Keratinocyte (primary cell): ENCODE data around the gene RHOF. TPM values are rescaled to one million over a fixed set of nuclear protein-coding genes. Genes with fewer than 3 reads are reported as not detected.

Source experiments
- DNase-seq: peaks from one replicate; pipeline ENCODE4 v3.0.0-alpha.2; 2011; ENCODE audit warnings: low read depth, missing footprints, low spot score
- FAIRE-seq: peaks from 2 replicates; lab custom pipeline; 2011; peaks lifted over from hg19 to GRCh38; lab: Jason Lieb, UNC
- H2AFZ ChIP-seq: 2 replicates; pipeline ENCODE4 v1.6.0; 2012; ENCODE audit warnings: low read length, control low read depth, inconsistent platforms; ENCODE audit not compliant: control insufficient read depth
- H3K27ac ChIP-seq: 2 replicates; pipeline ENCODE4 v1.5.1; 2011; ENCODE audit warnings: low read length; ENCODE audit not compliant: control insufficient read depth, insufficient read depth
- H3K27me3 ChIP-seq: 3 replicates; pipeline ENCODE4 v1.6.0; 2011; ENCODE audit warnings: low read length; ENCODE audit not compliant: control insufficient read depth, insufficient read depth; ENCODE audit errors: extremely low read depth
- H3K36me3 ChIP-seq, 2 experiments: 2 replicates in 1 of 2; 3 replicates in 1 of 2; pipeline ENCODE4 v1.5.1; 2011; ENCODE audit warnings: low read length in 2 of 2, mild to moderate bottlenecking in 1 of 2; ENCODE audit not compliant: control insufficient read depth in 2 of 2, insufficient read depth in 2 of 2; ENCODE audit errors: extremely low read depth in 1 of 2
- H3K4me1 ChIP-seq: 3 replicates; pipeline ENCODE4 v1.5.1; 2011; ENCODE audit warnings: low read length; ENCODE audit not compliant: control insufficient read depth, insufficient read depth; ENCODE audit errors: extremely low read depth
- H3K4me2 ChIP-seq: 3 replicates; pipeline ENCODE4 v1.6.0; 2011; ENCODE audit warnings: low read depth, low read length; ENCODE audit not compliant: control insufficient read depth, insufficient read depth; ENCODE audit errors: extremely low read depth
- H3K4me3 ChIP-seq, 3 experiments: fragments of 200-600 bp in 1 of 3; sonication (generic) in 1 of 3; 2 replicates in 2 of 3; 3 replicates in 1 of 3; pipeline ENCODE4 v1.5.1; 2011 to 2016; ENCODE audit warnings: low read length in 3 of 3, mild to moderate bottlenecking in 3 of 3, control low read depth in 2 of 3, inconsistent platforms in 1 of 3, low read depth in 1 of 3, mixed read lengths in 1 of 3, mixed run types in 1 of 3, moderate library complexity in 1 of 3; ENCODE audit not compliant: control insufficient read depth in 2 of 3, insufficient read depth in 2 of 3; ENCODE audit errors: extremely low read depth in 1 of 3
- H3K79me2 ChIP-seq: 2 replicates; pipeline ENCODE4 v1.6.0; 2012; ENCODE audit warnings: low read length; ENCODE audit not compliant: control insufficient read depth, insufficient read depth
- H3K9ac ChIP-seq: 3 replicates; pipeline ENCODE4 v1.6.0; 2011; ENCODE audit warnings: low read length; ENCODE audit not compliant: control insufficient read depth, insufficient read depth; ENCODE audit errors: extremely low read depth
- H3K9me1 ChIP-seq: 3 replicates; pipeline ENCODE4 v1.6.0; 2011; ENCODE audit warnings: low read length; ENCODE audit not compliant: control insufficient read depth, insufficient read depth; ENCODE audit errors: extremely low read depth
- H3K9me3 ChIP-seq: 2 replicates; pipeline ENCODE4 v1.5.1; 2012; ENCODE audit warnings: low read depth, low read length; ENCODE audit not compliant: control insufficient read depth
- H4K20me1 ChIP-seq: 3 replicates; pipeline ENCODE4 v1.6.0; 2011; ENCODE audit warnings: low read length; ENCODE audit not compliant: control insufficient read depth, insufficient read depth; ENCODE audit errors: extremely low read depth
- EZH2 ChIP-seq: IDR thresholded peaks from one replicate; pipeline ENCODE4 v1.6.1; 2012; ENCODE audit warnings: inconsistent platforms, mild to moderate bottlenecking, low read length, moderate library complexity
- dilution Hi-C: fragments of 300-500 bp; cut with MboI; formaldehyde crosslinking; loops from one replicate; pipeline ENCODE4 v1.7.0; 2020; ENCODE audit warnings: low sequenced_read_pairs; ENCODE audit not compliant: extremely low pct_ligation_motif_present
- polyA plus RNA-seq, 5 experiments: library from polyadenylated mRNA; depleted of rRNA in 3 of 5; stranded (reverse) in 3 of 5; stranded (forward) in 1 of 5; unstranded in 1 of 5; fragments of >200 nt; gene quantifications; 1 replicate in 1 of 5; 2 replicates in 3 of 5; 3 replicates in 1 of 5; pipeline versions ENCODE4 v1.2.1 to v1.2.3, GENCODE V29; 2011 to 2012; ENCODE audit warnings: missing spikeins in 2 of 5, low read depth in 1 of 5, low replicate concordance in 1 of 5
- TF ChIP-seq, protein P1 (sequence below), 3 experiments: IDR thresholded peaks in 1 of 3; conservative IDR thresholded peaks in 1 of 3; optimal IDR thresholded peaks in 1 of 3; 2 replicates in 2 of 3; 3 replicates in 1 of 3; pipeline versions ENCODE3 to v1.5.1; 2011; ENCODE audit warnings: low read length in 3 of 3, mild to moderate bottlenecking in 3 of 3, moderate library complexity in 2 of 3, control low read depth in 1 of 3, inconsistent platforms in 1 of 3; ENCODE audit not compliant: insufficient read depth in 2 of 3; ENCODE audit errors: extremely low read depth in 1 of 3

The RHOF gene
- polyA plus RNA-seq, 1 donor (not counting 4 experiments of a cell fraction or from before 2014, with no cell fraction given) = 2.8 TPM

- Histone ChIP-seq H3K27me3 (no peaks in the 10 kb centered on the region), H4K20me1 (no peaks in the 10 kb centered on the region), H3K36me3 (peaks cover 44 to 45% of the 10 kb centered on the region in 2 experiments), H3K4me3 (no peak overlapping the region), H2AFZ (no peak overlapping the region), H3K27ac (no peak overlapping the region), H3K9me1 (no peaks in the 10 kb centered on the region), H3K9ac (no peak overlapping the region), H3K4me1 (no peaks in the 10 kb centered on the region), H3K79me2 (peaks cover 6% of the 10 kb centered on the region), H3K9me3 (no peaks in the 10 kb centered on the region), H3K4me2 (no peak overlapping the region)
- TF ChIP-seq, protein P1, sequence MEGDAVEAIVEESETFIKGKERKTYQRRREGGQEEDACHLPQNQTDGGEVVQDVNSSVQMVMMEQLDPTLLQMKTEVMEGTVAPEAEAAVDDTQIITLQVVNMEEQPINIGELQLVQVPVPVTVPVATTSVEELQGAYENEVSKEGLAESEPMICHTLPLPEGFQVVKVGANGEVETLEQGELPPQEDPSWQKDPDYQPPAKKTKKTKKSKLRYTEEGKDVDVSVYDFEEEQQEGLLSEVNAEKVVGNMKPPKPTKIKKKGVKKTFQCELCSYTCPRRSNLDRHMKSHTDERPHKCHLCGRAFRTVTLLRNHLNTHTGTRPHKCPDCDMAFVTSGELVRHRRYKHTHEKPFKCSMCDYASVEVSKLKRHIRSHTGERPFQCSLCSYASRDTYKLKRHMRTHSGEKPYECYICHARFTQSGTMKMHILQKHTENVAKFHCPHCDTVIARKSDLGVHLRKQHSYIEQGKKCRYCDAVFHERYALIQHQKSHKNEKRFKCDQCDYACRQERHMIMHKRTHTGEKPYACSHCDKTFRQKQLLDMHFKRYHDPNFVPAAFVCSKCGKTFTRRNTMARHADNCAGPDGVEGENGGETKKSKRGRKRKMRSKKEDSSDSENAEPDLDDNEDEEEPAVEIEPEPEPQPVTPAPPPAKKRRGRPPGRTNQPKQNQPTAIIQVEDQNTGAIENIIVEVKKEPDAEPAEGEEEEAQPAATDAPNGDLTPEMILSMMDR (optimal IDR thresholded peaks at IDR 0.05 in 1 of 3, IDR thresholded peaks at IDR 0.05 in 1 of 3, conservative IDR thresholded peaks at IDR 0.05 in 1 of 3; ENCODE audit: extremely low read depth in 1 of 3, insufficient read depth in 2 of 3, low read length in 3 of 3) = no peak
- TF ChIP-seq EZH2 = no peak
- DNase-seq = no peak
- no peak for FAIRE-seq
- dilution Hi-C loops = no loop called here
Observed at GRCh38 chr12:121819212-121819949, 25.9 kb upstream of the RHOF start.

DNA sequence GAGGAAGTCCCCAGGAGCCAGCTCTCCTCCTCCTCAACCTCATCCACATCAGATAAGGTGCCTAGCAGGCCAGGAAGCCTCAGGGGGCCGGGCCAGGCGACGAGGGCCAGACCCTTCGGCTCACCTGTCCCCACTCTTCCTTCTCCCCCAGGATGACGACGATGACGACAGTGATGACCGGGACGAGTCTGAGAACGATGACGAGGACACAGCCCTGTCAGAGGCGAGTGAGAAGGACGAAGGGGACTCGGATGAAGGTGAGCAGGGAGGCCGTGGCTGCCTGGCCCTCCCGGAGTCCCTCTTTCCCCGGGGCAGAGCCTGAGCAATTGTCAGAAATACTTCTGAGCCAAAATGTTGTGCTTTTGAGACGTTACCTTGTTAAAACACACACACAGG is 24.2 kb upstream of the RHOF start:
- TF ChIP-seq, protein P1 (optimal IDR thresholded peaks at IDR 0.05 in 1 of 3, IDR thresholded peaks at IDR 0.05 in 1 of 3, conservative IDR thresholded peaks at IDR 0.05 in 1 of 3; ENCODE audit: extremely low read depth in 1 of 3, insufficient read depth in 2 of 3, low read length in 3 of 3) = no peak
- no peak for TF ChIP-seq EZH2
- H3K79me2 ChIP-seq = peaks cover 21% of the 10 kb centered on the region
- no peak overlapping the region for H2AFZ ChIP-seq
- no peak overlapping the region for H3K27ac ChIP-seq
- H3K4me2 ChIP-seq = no peak overlapping the region
- DNase-seq = no peak
- H4K20me1 ChIP-seq = peaks cover 2% of the 10 kb centered on the region
- dilution Hi-C loops = no loop called here
- no peaks in the 10 kb centered on the region for H3K9me1 ChIP-seq
- H3K4me3 ChIP-seq = no peak overlapping the region
- peaks cover 12% of the 10 kb centered on the region for H3K4me1 ChIP-seq
- no peak overlapping the region for H3K9ac ChIP-seq
- FAIRE-seq = no peak
- H3K36me3 ChIP-seq = peaks cover 44 to 45% of the 10 kb centered on the region in 2 experiments
- H3K9me3 ChIP-seq = no peaks in the 10 kb centered on the region
- H3K27me3 ChIP-seq = no peaks in the 10 kb centered on the region
